ENCODE measurements around the gene RIN3. TPM values are rescaled to one million over a fixed set of nuclear protein-coding genes. Genes with fewer than 3 reads are reported as not detected.
A peak's percentile ranks its signal among the peaks of the same experiment; 100 is the strongest.

Gene RIN3
- total RNA-seq, 2 donors from 2014 or later, result 8.8 to 41.6 TPM

DNA sequence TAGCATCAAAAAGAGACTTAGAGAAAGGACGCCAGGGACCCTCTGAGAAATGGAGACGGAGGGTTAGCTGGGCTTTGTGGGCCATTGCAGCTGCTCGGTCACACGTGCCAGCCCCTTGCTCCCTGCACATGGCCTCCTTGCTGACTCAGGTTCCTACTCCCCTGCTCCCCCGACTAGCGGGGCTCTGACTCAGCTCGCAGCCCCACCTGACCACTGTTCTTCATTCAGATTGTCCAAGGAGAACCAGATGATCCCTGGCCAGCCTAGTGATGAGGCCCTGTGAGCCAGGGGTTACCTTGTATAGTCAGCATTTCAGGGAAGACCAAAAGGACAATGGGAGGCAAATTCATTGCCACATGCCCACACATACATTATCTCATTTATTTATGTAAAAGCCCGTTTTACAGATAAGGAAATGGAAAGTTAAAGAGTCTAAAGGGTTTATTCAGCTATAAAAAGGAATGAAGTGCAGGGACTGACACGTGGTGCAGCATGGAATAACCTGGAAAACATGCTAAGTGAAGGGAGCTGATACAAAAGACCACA, 131.5 kb downstream of the RIN3 start:
- TF ChIP-seq, protein P1, sequence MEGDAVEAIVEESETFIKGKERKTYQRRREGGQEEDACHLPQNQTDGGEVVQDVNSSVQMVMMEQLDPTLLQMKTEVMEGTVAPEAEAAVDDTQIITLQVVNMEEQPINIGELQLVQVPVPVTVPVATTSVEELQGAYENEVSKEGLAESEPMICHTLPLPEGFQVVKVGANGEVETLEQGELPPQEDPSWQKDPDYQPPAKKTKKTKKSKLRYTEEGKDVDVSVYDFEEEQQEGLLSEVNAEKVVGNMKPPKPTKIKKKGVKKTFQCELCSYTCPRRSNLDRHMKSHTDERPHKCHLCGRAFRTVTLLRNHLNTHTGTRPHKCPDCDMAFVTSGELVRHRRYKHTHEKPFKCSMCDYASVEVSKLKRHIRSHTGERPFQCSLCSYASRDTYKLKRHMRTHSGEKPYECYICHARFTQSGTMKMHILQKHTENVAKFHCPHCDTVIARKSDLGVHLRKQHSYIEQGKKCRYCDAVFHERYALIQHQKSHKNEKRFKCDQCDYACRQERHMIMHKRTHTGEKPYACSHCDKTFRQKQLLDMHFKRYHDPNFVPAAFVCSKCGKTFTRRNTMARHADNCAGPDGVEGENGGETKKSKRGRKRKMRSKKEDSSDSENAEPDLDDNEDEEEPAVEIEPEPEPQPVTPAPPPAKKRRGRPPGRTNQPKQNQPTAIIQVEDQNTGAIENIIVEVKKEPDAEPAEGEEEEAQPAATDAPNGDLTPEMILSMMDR (IDR thresholded peaks at IDR 0.05), result no peak
- TF ChIP-seq POLR2A (IDR thresholded peaks at IDR 0.05) (no peak), POLR2AphosphoS5 (IDR thresholded peaks at IDR 0.05) (no peak)
- Histone ChIP-seq H3K4me1 (replicated peaks) (peaks cover 13% of the 10 kb centered on the region), H3K4me3 (no peak overlapping the region), H3K27me3 (replicated peaks; ENCODE audit: insufficient read depth) (no peaks in the 10 kb centered on the region), H3K9me3 (no peaks in the 10 kb centered on the region), H3K27ac (peak overlapping the region; percentile 2 to 77), H3K36me3 (no peaks in the 10 kb centered on the region)
- no peak for DNase-seq (ENCODE audit: low spot score)
- 95% methylated on average over 9 of the region's 9 CpGs for WGBS
- intact Hi-C loops (cut with DNase I), result loop anchor here (5.0 kb wide), 1 partner anchor 43 kb away; no protein-coding TSS in a partner anchor

DNA sequence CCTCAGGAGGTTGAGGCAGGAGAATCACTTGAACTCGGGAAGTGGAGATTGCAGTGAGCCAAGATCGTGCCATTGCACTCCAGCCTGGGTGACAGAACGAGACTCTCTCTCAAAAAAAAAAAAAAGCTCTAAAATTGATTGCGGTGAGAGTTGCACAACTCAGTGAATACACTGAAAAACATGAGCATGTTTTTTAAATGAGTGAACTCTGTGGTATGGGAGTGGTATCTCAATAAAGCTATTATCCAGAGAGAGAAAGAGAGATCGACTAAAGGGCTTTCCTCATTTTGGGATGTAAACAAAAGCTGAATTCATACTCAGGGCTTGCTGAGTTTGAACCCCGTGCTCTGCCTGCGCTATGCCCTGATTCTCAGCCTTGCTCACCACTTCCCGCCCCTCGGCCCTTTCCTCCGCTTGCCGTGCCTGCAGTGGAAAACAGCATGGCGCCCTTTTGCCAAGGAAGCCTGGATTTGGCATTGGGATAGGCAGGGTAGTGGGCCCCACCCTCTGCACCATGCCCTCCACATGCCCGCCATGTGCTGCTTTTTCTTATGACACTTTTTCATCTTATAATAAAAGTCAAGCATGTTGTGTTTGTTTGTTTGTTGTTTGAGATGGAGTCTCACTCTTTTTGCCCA, 132.4 kb downstream of the RIN3 start:
- intact Hi-C loops (cut with DNase I), result loop anchor here (5.0 kb wide), 1 partner anchor 44 kb away; no protein-coding TSS in a partner anchor
- H3K27me3 ChIP-seq (replicated peaks; ENCODE audit: insufficient read depth), result no peaks in the 10 kb centered on the region
- H3K9me3 ChIP-seq, result no peaks in the 10 kb centered on the region
- TF ChIP-seq, protein P1 (IDR thresholded peaks at IDR 0.05), result no peak
- TF ChIP-seq POLR2A (IDR thresholded peaks at IDR 0.05) (no peak), POLR2AphosphoS5 (IDR thresholded peaks at IDR 0.05) (no peak)
- 88% methylated on average over 13 of the region's 13 CpGs for WGBS
- DNase-seq (ENCODE audit: low spot score), result no peak
- peaks cover 15% of the 10 kb centered on the region for H3K4me1 ChIP-seq (replicated peaks)
- no peaks in the 10 kb centered on the region for H3K36me3 ChIP-seq
- peak overlapping the region; percentile 72 to 77 for H3K27ac ChIP-seq
- no peak overlapping the region for H3K4me3 ChIP-seq

DNA sequence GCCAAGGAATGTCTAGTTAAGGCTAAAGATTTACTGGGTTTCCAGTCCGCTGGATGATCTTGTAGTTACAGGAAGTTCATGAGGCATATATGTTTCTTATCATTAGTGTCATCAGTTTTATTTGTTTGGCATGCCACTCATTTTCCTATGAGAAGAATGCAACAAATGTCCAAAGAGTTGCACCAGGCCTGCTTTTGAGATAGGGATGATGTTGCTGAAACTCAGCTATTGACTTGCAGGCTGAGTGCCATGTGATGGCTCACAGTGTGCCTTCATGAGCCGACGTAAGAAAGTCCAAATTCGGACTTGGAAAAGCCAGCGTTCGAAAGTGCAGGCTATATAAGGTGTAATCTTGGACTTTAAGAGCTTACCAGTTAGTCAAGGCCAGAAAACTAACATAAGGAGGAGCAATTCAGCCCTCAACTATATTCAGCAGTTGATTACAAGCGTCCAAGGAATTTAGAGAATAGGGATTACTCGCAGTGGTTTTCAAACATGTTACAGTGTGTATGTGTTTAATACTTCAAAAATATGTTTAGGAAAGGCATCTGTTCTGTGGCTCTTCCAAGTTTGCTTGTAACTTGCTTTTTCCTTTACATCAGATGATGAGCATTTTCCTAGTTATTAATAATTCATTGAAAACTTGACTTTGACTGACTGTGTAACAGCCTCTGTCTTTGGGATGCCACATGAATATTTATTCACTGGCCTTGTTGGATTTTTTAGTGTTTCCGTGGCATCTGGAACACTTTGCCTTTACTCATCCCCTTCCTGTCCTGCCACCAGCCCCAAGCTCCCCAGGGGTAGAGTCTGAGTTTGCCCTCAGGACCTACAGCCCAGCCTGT, 133.6 kb downstream of the RIN3 start:
- Histone ChIP-seq H3K36me3 (no peaks in the 10 kb centered on the region), H3K4me3 (no peak overlapping the region), H3K27me3 (replicated peaks; ENCODE audit: insufficient read depth) (no peaks in the 10 kb centered on the region), H3K27ac (peak overlapping the region; percentile 77 to 79), H3K4me1 (replicated peaks) (peaks cover 15% of the 10 kb centered on the region), H3K9me3 (no peaks in the 10 kb centered on the region)
- TF ChIP-seq, protein P1 (IDR thresholded peaks at IDR 0.05), result no peak
- TF ChIP-seq POLR2A (IDR thresholded peaks at IDR 0.05) (peak; percentile 6), POLR2AphosphoS5 (IDR thresholded peaks at IDR 0.05) (peak; percentile 83)
- WGBS, result 34% methylated on average over 9 of the region's 9 CpGs
- peak; percentile 52 for DNase-seq (ENCODE audit: low spot score)
- intact Hi-C loops (cut with DNase I), result loop anchor here (5.0 kb wide), 1 partner anchor 45 kb away; no protein-coding TSS in a partner anchor

DNA sequence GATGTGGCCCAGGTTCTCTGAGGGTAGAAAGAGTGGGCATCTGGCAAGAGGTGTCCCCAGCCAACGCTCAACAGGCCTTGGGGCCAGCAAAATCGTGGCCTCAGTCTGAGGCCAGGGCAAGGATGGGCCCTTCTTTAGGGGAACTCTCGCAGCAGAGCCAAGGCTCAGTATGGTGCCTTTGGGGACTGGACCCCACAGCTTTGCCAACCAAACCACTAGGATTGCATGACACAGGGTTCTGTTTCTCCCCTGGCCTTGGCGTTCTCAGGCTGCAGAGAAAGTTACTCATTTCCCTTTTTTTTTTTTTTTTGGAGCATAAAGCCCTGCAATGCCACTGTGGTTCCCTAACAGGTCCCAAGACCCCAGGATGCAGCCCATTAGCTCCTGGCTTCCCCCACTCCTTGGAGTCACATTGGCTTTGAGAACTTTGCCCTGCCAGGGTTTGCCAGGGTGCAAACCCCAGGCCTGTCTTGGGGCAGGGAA, 134.3 kb downstream of the RIN3 start:
- 78% methylated on average over 4 of the region's 4 CpGs for WGBS
- intact Hi-C loops (cut with DNase I), result loop anchor here (5.0 kb wide), 1 partner anchor 46 kb away; no protein-coding TSS in a partner anchor
- H3K9me3 ChIP-seq, result no peaks in the 10 kb centered on the region
- no peak for DNase-seq (ENCODE audit: low spot score)
- no peaks in the 10 kb centered on the region for H3K27me3 ChIP-seq (replicated peaks; ENCODE audit: insufficient read depth)
- no peak overlapping the region for H3K4me3 ChIP-seq
- H3K36me3 ChIP-seq, result no peaks in the 10 kb centered on the region
- peaks cover 15% of the 10 kb centered on the region for H3K4me1 ChIP-seq (replicated peaks)
- H3K27ac ChIP-seq, result peak overlapping the region; percentile 77 to 79
- no peak for TF ChIP-seq POLR2A (IDR thresholded peaks at IDR 0.05)
- TF ChIP-seq, protein P1 (IDR thresholded peaks at IDR 0.05), result no peak
- TF ChIP-seq POLR2AphosphoS5 (IDR thresholded peaks at IDR 0.05), result no peak

All from prostate gland (tissue), 2 donors.